ENCODE measurements around the gene ARHGAP10. TPM values are rescaled to one million over a fixed set of nuclear protein-coding genes. Genes with fewer than 3 reads are reported as not detected.

The ARHGAP10 gene
- total RNA-seq, 1 experiment from 2014 or later = 36.6 TPM

- no peak overlapping the region for H3K4me3 ChIP-seq (ENCODE audit: low read depth, low read length)
- TF ChIP-seq, protein P1, sequence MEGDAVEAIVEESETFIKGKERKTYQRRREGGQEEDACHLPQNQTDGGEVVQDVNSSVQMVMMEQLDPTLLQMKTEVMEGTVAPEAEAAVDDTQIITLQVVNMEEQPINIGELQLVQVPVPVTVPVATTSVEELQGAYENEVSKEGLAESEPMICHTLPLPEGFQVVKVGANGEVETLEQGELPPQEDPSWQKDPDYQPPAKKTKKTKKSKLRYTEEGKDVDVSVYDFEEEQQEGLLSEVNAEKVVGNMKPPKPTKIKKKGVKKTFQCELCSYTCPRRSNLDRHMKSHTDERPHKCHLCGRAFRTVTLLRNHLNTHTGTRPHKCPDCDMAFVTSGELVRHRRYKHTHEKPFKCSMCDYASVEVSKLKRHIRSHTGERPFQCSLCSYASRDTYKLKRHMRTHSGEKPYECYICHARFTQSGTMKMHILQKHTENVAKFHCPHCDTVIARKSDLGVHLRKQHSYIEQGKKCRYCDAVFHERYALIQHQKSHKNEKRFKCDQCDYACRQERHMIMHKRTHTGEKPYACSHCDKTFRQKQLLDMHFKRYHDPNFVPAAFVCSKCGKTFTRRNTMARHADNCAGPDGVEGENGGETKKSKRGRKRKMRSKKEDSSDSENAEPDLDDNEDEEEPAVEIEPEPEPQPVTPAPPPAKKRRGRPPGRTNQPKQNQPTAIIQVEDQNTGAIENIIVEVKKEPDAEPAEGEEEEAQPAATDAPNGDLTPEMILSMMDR (IDR thresholded peaks at IDR 0.05; ENCODE audit: insufficient read depth in 1 of 2, low read depth in 1 of 2, low read length in 1 of 2, severe bottlenecking in 1 of 2, unreplicated experiment in 1 of 2) = no peak
- Mint-ChIP-seq H3K27me3 (ENCODE audit: insufficient read depth, unreplicated experiment) (no peaks in the 10 kb centered on the region), H3K4me3 (ENCODE audit: unreplicated experiment) (no peak overlapping the region), H3K36me3 (ENCODE audit: insufficient read depth, unreplicated experiment) (peaks cover 27% of the 10 kb centered on the region), H3K27ac (ENCODE audit: unreplicated experiment) (peak overlapping the region; percentile 11), H3K9me3 (ENCODE audit: unreplicated experiment) (no peaks in the 10 kb centered on the region), H3K4me1 (ENCODE audit: low read depth, unreplicated experiment) (no peaks in the 10 kb centered on the region)
- ChIA-PET CTCF (no interaction called here), POLR2A (no interaction called here)
- H3K36me3 ChIP-seq (ENCODE audit: control insufficient read depth, insufficient read depth, low read length) = no peaks in the 10 kb centered on the region
- intact Hi-C loops (cut with micrococcal nuclease; ENCODE audit: unreplicated experiment) = no loop called here
- H3K9me3 ChIP-seq = no peaks in the 10 kb centered on the region
- no peaks in the 10 kb centered on the region for H3K27me3 ChIP-seq (replicated peaks; ENCODE audit: control insufficient read depth, insufficient read depth, low read length)
- DNase-seq = no peak
- H3K4me1 ChIP-seq = no peaks in the 10 kb centered on the region
- BruUV-seq (replicated peaks) = no TSS peak
These were observed 212.9 kb downstream of the ARHGAP10 start for GRCh38 chr4:147944670-147945260.

DNA sequence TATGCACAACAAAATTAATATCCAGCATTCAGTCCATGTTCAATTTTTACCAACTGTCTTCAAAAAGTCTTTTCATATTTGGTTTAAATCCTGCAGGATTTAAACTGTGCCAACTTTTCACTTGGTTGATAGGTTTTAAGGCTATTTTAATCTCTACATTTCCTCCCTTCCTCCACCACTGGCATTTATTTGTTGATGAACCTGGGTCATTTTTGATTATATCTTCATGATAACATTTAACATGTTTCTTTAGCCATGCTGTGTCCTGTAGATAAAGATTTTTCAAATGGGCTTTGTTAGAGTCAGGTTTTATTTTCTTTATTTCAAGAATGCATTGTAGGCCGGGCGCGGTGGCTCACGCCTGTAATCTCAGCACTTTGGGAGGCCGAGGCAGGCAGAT lies 216.4 kb downstream of the ARHGAP10 start:
- Mint-ChIP-seq H3K4me1 (ENCODE audit: low read depth, unreplicated experiment) (no peaks in the 10 kb centered on the region), H3K27me3 (ENCODE audit: insufficient read depth, unreplicated experiment) (no peaks in the 10 kb centered on the region), H3K9me3 (ENCODE audit: unreplicated experiment) (no peaks in the 10 kb centered on the region), H3K36me3 (ENCODE audit: insufficient read depth, unreplicated experiment) (peaks cover 27% of the 10 kb centered on the region), H3K4me3 (ENCODE audit: unreplicated experiment) (no peak overlapping the region), H3K27ac (ENCODE audit: unreplicated experiment) (no peak overlapping the region)
- BruUV-seq (replicated peaks) = no TSS peak
- no peak overlapping the region for H3K4me3 ChIP-seq (ENCODE audit: low read depth, low read length)
- no peaks in the 10 kb centered on the region for H3K36me3 ChIP-seq (ENCODE audit: control insufficient read depth, insufficient read depth, low read length)
- no peaks in the 10 kb centered on the region for H3K4me1 ChIP-seq
- no peak for DNase-seq
- ChIA-PET CTCF (no interaction called here), POLR2A (no interaction called here)
- intact Hi-C loops (cut with micrococcal nuclease; ENCODE audit: unreplicated experiment) = no loop called here
- no peaks in the 10 kb centered on the region for H3K27me3 ChIP-seq (replicated peaks; ENCODE audit: control insufficient read depth, insufficient read depth, low read length)
- TF ChIP-seq, protein P1 (IDR thresholded peaks at IDR 0.05; ENCODE audit: insufficient read depth in 1 of 2, low read depth in 1 of 2, low read length in 1 of 2, severe bottlenecking in 1 of 2, unreplicated experiment in 1 of 2) = no peak
- H3K9me3 ChIP-seq = no peaks in the 10 kb centered on the region

DNA sequence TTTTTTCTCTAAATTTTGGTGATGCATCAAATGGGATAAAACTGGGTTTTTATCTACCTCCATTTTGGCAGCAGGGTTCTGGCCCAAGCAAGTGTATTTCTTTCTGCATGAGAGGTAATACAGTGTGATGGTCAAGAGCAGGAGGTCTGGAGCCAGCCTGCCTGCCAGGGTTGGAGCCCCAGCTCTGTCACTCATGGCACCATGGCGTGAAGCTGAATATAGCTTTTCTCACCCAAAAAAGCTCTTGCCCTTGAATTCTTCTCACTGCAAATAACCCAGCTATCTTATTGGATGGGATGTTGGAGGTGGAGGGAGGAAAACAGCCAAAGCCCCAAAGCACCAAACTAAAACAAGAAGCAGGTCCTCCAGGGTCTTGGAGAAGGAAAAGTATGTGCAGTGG lies 218.4 kb downstream of the ARHGAP10 start:
- Histone ChIP-seq H3K36me3 (ENCODE audit: control insufficient read depth, insufficient read depth, low read length) (no peaks in the 10 kb centered on the region), H3K9me3 (no peaks in the 10 kb centered on the region), H3K27me3 (replicated peaks; ENCODE audit: control insufficient read depth, insufficient read depth, low read length) (no peaks in the 10 kb centered on the region), H3K4me1 (no peaks in the 10 kb centered on the region), H3K4me3 (ENCODE audit: low read depth, low read length) (no peak overlapping the region)
- H3K27me3 Mint-ChIP-seq (ENCODE audit: insufficient read depth, unreplicated experiment) = no peaks in the 10 kb centered on the region
- POLR2A ChIA-PET = no interaction called here
- intact Hi-C loops (cut with micrococcal nuclease; ENCODE audit: unreplicated experiment) = no loop called here
- H3K36me3 Mint-ChIP-seq (ENCODE audit: insufficient read depth, unreplicated experiment) = peaks cover 31% of the 10 kb centered on the region
- H3K4me3 Mint-ChIP-seq (ENCODE audit: unreplicated experiment) = no peak overlapping the region
- H3K9me3 Mint-ChIP-seq (ENCODE audit: unreplicated experiment) = no peaks in the 10 kb centered on the region
- no peaks in the 10 kb centered on the region for H3K4me1 Mint-ChIP-seq (ENCODE audit: low read depth, unreplicated experiment)
- no TSS peak for BruUV-seq (replicated peaks)
- H3K27ac Mint-ChIP-seq (ENCODE audit: unreplicated experiment) = no peak overlapping the region
- CTCF ChIA-PET = no interaction called here
- no peak for DNase-seq
- TF ChIP-seq, protein P1 (IDR thresholded peaks at IDR 0.05; ENCODE audit: insufficient read depth in 1 of 2, low read depth in 1 of 2, low read length in 1 of 2, severe bottlenecking in 1 of 2, unreplicated experiment in 1 of 2) = no peak
